Stimulated activated naive B cell treated with anti-CD40 and anti-IgM and Interleukin-4, amounts not matched to agents 10 μg/mL and 1 μg/mL and 100 μg/mL, for 72 hours (primary cell): ENCODE data around the gene B3GAT3.

Experiments used
- ATAC-seq, 2 donors: fragments of 150-1000 bp; cut with Tn5 transposase; replicated peaks; 2 replicates each; pipeline ENCODE4 v1.10.0; 2021; ENCODE audit warnings: moderate library complexity in 1 of 2
- DNase-seq: peaks from one replicate; pipeline ENCODE4 v3.0.0; 2021
- H3K27ac Mint-ChIP-seq: one replicate; pipeline ENCODE4 v1.8.0; 2022; ENCODE audit warnings: mild to moderate bottlenecking, mixed read lengths
- H3K27me3 Mint-ChIP-seq, 2 donors: one replicate each; pipeline ENCODE4 v1.8.0; 2022; ENCODE audit warnings: mixed read lengths in 2 of 2
- H3K36me3 Mint-ChIP-seq, 2 donors: one replicate each; pipeline ENCODE4 v1.8.0; 2022; ENCODE audit warnings: mixed read lengths in 2 of 2, mild to moderate bottlenecking in 1 of 2
- H3K4me1 Mint-ChIP-seq, 2 donors: one replicate each; pipeline ENCODE4 v1.8.0; 2022; ENCODE audit warnings: mixed read lengths in 2 of 2, mild to moderate bottlenecking in 1 of 2
- H3K4me3 Mint-ChIP-seq, 2 donors: one replicate each; pipeline ENCODE4 v1.8.0; 2022; ENCODE audit warnings: mild to moderate bottlenecking in 2 of 2, mixed read lengths in 2 of 2, moderate library complexity in 1 of 2
- H3K9me3 Mint-ChIP-seq, 2 donors: one replicate each; pipeline ENCODE4 v1.8.0; 2022; ENCODE audit warnings: mixed read lengths in 2 of 2, mild to moderate bottlenecking in 1 of 2

The B3GAT3 gene

DNA sequence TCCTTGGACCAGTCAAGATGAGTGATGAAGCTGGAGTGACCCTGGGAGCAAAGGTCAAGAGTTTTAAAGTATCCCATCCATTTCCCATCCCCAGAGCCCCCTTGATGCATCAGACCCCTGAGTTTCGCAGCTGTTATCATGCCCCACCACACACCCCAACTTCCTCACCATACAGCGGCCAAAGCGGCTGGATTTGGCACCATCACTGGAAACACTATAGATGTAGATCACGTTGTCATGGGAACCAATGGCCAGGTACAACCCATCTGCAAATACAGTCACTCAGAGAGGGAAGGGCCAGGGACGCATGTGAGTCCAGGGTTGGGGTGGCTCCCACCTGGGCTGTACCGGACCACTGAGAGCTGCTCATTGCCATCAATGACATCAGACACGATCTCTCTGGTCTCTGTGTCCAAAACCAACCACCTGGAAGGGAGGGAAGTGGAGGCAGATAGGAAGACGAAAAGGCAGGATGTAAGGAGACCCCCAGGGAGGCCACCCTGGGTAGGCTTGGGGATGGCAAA lies 17.9 kb downstream of the B3GAT3 start:
- H3K4me1 Mint-ChIP-seq, result peaks cover 39 to 58% of the 10 kb centered on the region in 2 donors
- DNase-seq (no peak), ATAC-seq (no peak)
- peak overlapping the region in 1 of 2 donors; percentile 60 for H3K4me3 Mint-ChIP-seq
- peaks cover 2 to 3% of the 10 kb centered on the region in 2 donors for H3K9me3 Mint-ChIP-seq
- H3K27ac Mint-ChIP-seq, result no peak overlapping the region
- no peaks in the 10 kb centered on the region for H3K27me3 Mint-ChIP-seq
- H3K36me3 Mint-ChIP-seq, result peaks cover 68 to 75% of the 10 kb centered on the region in 2 donors

DNA sequence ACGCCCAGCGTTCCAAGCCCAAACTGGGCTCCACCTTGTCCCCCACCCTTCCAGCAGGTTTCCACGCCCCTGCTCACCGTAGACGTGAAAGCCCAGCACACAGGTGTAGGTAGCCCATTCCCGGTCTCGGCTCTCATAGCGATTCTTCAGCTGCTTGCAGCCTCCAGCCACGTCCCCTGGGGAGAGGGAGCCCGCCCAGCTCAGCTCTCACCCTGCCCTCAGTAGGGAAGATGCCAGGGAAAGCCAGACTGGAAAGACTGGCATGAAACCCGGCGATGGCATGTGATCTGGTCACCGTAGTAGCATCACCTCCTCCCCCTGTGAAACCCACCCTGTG lies 18.7 kb downstream of the B3GAT3 start:
- H3K9me3 Mint-ChIP-seq, result peaks cover 2 to 3% of the 10 kb centered on the region in 2 donors
- no peak for ATAC-seq
- peaks cover 71 to 78% of the 10 kb centered on the region in 2 donors for H3K36me3 Mint-ChIP-seq
- H3K27ac Mint-ChIP-seq, result peak overlapping the region; percentile 39
- H3K27me3 Mint-ChIP-seq, result no peaks in the 10 kb centered on the region
- H3K4me1 Mint-ChIP-seq, result peaks cover 42 to 59% of the 10 kb centered on the region in 2 donors
- DNase-seq, result no peak
- peak overlapping the region; percentile 26 to 60 for H3K4me3 Mint-ChIP-seq

DNA sequence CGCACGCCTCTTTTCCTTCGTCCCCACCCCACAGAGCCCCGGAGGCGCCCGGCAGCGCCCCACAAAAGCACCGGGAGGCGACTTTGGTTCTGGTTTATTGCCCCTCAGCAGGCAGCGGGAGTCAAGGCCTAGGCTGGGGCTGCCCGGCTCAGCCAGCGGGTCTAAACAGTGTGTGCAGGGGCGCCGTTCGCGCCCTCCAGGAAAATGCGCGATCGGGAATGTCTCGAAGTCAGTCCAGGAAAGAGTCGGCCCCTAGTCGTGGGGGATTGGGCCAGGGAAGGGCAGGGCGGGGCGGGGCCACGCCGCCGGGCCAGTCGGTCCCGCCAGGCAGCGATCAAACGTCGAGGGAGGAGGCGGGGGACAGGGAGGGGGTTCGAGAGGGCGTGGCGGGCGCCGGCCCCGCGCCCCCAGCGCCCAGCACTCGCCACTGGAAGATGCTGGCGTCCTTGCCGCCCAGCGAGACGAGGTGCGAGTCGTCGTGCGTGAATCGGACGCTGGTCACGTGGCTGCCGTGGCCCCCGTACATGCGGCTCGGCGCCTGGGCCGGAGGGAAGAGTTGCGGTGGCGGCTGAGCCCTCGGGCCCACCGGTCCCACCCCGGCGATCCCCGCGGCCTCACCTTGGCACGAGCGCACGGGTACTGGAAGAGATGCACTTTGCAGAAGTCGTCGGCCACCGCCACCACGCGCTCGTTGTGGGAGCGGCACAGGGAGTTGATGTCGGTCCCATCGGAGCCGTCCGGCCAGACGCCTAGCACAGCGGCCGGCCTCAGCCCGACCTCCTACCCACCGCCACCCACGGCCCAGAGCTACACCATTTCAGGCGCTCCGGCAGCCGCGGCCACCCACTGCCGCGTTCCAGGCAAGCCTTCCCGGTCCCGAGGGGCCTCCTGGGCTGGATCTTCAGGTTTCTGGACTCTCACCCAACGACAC lies 19.4 kb downstream of the B3GAT3 start:
- Mint-ChIP-seq H3K27ac (peak overlapping the region; percentile 96), H3K36me3 (peaks cover 70 to 78% of the 10 kb centered on the region in 2 donors), H3K4me3 (peak overlapping the region; percentile 90 to 93), H3K9me3 (peaks cover 2 to 3% of the 10 kb centered on the region in 2 donors), H3K4me1 (peaks cover 44 to 59% of the 10 kb centered on the region in 2 donors), H3K27me3 (no peaks in the 10 kb centered on the region)
- ATAC-seq (no peak), DNase-seq (peak; percentile 23)

DNA sequence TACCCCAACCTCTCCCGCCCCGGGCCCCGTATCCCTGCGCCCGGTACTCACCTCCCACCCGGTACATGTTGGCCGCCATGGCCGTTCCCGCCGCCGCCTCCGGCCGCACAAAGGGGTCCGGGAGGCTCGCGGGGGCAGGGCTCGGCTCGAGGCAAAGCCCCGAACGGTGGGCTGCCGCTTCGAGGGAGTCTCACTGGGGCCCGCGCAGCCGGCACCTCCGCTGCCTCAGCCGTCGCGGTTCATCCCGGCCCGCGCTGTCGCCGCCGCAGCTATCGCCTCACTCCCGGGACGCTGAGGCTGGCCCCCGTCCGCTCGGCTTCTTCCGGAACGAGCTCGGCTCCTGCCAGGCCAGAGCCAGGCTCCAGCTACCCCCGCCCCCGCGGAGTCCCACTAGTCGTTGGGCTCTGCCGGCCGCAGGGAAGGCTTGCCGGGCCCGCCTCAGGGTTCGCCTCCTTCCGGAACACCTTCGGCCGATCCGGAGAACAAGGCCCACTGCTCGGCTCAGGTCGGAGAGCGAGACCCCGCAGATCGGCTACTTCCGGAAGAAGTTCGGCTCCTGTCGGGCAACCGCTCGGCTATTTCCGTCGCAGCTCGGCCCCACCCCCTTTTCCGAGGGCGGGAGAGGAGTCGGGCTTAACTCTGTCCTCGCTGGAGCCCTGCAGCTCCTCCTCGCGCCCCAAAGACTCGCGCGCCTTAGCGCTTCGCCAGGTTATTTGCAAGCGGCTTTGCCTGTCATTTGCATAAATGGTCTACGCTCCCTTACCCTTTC lies 20.2 kb downstream of the B3GAT3 start, which contains the start of gene MTA2:
Gene MTA2, minus strand, starts transcription at position 494 of the 769 bp plus-strand sequence. Its CDS starts 415 bp downstream, at position 79.
- DNase-seq (peak; percentile 100), ATAC-seq (peak; percentile 84 to 87)
- Mint-ChIP-seq H3K27ac (peak within 1 kb of the TSS; percentile 96), H3K4me3 (peak within 1 kb of the TSS; percentile 90 to 93), H3K4me1 (peaks cover 46 to 63% of the 10 kb centered on the region in 2 donors), H3K36me3 (peaks cover 73 to 79% of the 10 kb centered on the region in 2 donors), H3K9me3 (peaks cover 2 to 3% of the 10 kb centered on the region in 2 donors), H3K27me3 (no peaks in the 10 kb centered on the region)

DNA sequence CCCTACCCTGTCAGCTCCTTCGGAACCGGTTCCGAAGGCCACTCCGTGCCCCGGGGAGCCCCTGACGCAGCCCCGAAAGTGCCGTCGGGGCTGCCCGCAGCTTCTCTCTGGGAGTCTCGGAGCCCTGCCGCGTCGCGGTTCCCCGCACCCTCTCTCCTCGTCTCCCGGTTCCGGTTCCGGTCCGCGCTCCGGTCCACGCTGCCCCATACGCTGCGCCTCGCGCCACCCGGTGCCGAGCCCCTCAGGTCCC lies 20.7 kb downstream of the B3GAT3 start:
- Mint-ChIP-seq H3K4me1 (peaks cover 46 to 63% of the 10 kb centered on the region in 2 donors), H3K9me3 (peaks cover 2 to 3% of the 10 kb centered on the region in 2 donors)

DNA sequence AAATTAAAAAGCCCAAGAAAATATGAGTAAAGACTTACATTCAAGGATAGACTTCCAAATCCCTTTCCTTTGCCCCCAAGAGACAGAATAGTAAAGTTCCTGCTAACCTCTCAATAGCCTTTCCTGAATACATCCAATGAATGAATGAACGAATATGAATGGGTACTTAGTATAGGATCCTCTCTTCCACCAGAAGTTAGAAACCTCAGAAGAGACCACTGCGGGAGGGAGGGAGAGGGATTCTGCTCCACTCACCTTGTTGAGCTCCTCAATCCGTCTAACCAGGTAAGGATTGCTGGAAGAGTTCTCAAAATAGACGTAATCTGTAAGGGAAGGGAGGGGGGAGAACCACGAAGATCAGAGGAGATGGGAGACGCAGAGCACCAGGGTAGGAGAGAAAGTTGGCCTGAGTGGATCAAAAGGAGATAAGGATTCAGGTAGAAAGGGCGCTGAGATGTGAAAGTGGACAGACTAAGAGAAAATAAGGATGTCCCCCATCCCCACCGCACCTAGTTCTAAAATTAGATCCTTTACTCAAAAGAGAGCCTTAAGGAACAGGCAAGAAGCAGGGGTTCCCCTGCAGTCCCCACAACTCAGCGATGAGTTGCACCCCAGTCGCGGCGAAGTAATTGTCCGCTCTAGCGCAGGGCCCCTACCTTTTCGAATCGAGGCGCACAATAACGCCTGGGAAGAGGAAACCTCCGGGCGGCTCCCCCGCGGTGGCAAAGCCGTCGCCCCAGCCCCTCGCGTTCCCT lies 21.2 kb downstream of the B3GAT3 start:
- ATAC-seq, result no peak
- H3K4me3 Mint-ChIP-seq, result peak overlapping the region; percentile 90 to 93

More for the DNA sequence above, 20.7 kb downstream of the B3GAT3 start:
- DNase-seq (peak; percentile 52), ATAC-seq (peak; percentile 18 to 19)
- Mint-ChIP-seq H3K27ac (peak overlapping the region; percentile 96), H3K4me3 (peak overlapping the region; percentile 90 to 93), H3K27me3 (no peaks in the 10 kb centered on the region), H3K36me3 (peaks cover 72 to 77% of the 10 kb centered on the region in 2 donors)

DNA sequence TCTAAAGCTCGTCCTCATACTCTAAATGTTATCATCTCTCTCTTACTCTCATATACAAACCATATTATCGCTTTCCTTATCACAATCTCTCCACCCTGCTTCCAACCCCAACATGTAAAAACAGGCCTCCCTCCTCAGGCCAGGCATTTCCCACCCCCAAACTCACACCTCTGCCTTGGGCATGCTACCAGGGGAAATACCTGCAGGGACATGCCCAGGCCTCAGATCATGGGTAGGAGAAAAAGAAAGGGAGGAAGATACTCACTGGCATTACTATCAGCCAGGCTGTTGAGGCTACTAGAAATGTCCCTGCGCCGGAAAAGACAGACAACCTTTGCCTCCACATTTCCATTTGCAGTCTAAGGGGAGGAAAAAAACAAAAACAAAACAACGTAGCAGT lies 21.9 kb downstream of the B3GAT3 start:
- Mint-ChIP-seq H3K9me3 (peaks cover 2 to 3% of the 10 kb centered on the region in 2 donors), H3K27me3 (no peaks in the 10 kb centered on the region), H3K27ac (peak overlapping the region; percentile 96), H3K36me3 (peaks cover 71 to 74% of the 10 kb centered on the region in 2 donors), H3K4me3 (peak overlapping the region; percentile 90 to 93), H3K4me1 (peaks cover 41 to 65% of the 10 kb centered on the region in 2 donors)
- DNase-seq (no peak), ATAC-seq (no peak)

More for the DNA sequence above, 21.2 kb downstream of the B3GAT3 start:
- DNase-seq, result no peak
- H3K27me3 Mint-ChIP-seq, result no peaks in the 10 kb centered on the region
- H3K9me3 Mint-ChIP-seq, result peaks cover 2 to 3% of the 10 kb centered on the region in 2 donors
- H3K4me1 Mint-ChIP-seq, result peaks cover 46 to 66% of the 10 kb centered on the region in 2 donors
- H3K27ac Mint-ChIP-seq, result peak overlapping the region; percentile 96
- H3K36me3 Mint-ChIP-seq, result peaks cover 72 to 76% of the 10 kb centered on the region in 2 donors

DNA sequence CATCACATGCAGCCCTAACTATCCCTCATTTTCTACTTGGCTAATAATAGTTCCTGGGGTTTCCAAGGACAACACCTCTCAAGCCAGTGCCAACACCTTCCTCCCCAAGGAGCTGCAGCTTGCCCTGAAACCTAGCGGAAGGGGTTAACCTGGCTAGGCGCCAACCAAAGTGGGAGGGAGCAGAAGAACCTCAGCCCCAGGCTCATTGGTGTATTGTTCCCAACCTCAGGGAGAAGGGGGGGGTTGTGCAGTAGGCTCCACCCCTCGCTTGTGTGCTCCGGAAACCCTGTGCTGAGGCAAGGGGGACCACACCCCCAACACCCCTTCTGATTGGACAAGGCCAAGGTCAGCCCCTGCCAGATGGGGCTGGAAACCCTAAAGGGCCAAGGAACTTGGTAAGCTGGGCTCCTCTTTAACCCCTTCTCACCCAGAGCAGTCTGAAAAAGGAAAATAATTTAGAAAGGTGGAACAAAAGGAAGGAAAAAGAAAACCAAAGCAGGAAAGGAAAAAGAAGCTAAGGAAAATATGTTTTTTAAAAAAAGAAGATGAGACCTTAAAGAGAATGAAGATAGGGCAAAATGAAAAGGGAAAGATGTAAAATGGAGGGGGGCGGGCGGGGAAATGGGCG lies 22.6 kb downstream of the B3GAT3 start:
- Mint-ChIP-seq H3K4me1 (peaks cover 42 to 71% of the 10 kb centered on the region in 2 donors), H3K27ac (peak overlapping the region; percentile 94), H3K9me3 (peaks cover 2 to 3% of the 10 kb centered on the region in 2 donors), H3K4me3 (peak overlapping the region; percentile 90 to 93), H3K27me3 (no peaks in the 10 kb centered on the region), H3K36me3 (peaks cover 74% of the 10 kb centered on the region in 2 donors)
- DNase-seq (peak; percentile 90), ATAC-seq (peak; percentile 66 to 75)

DNA sequence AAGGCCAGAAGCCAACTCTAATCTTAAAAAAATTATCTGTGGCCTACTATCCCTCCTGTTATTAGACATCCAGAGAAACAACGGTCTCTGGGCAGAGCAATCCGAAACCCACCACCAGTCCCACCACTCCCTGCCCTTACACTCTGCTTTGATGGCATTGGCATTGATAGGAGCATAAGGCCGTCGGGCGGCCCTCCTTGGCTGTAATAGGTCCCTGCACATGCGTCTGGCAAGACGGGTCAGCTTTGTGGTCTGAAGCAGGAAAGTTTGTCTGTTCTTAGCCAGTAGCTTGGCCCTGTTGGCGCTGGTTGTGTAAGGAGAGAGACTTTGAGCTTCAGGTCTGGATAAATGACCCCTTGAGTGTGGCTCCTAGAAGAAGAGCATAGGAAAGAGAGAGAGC lies 26.7 kb downstream of the B3GAT3 start:
- Mint-ChIP-seq H3K36me3 (peaks cover 66 to 71% of the 10 kb centered on the region in 2 donors), H3K9me3 (peaks cover 2 to 3% of the 10 kb centered on the region in 2 donors), H3K4me3 (no peak overlapping the region), H3K27me3 (no peaks in the 10 kb centered on the region), H3K27ac (peak overlapping the region; percentile 5), H3K4me1 (peaks cover 48 to 76% of the 10 kb centered on the region in 2 donors)
- DNase-seq, result no peak
- ATAC-seq, result no peak

DNA sequence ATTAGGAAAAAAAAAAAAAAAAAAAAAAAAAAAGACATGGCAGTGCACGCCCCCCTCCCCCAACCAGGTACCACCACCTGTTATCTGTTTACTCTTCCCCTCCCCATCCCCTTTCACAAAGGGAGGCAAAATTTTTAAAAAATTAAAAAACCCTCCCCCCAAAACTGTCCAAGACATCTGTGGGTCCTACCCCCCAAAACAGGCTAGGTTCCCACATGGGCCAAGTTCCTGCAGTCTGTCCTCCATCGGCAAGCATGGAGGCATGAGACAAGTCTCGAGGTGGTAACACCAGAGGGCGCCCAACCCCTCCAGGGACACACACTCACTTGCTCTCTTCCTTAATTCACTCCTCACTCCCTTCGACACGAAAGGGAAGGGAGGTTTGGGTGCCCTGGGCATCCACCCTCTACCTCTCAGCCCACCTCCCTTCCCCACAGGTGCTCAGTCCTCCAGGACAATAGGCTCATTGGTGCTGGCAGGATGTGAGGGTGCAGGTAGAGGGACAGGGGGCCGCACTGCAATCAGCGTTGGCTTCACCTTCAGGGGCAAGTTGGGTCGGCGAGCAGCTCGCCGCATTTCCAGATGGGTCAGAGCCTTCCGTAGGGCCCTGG lies 28.2 kb downstream of the B3GAT3 start:
- peak overlapping the region; percentile 90 for H3K27ac Mint-ChIP-seq
- no peaks in the 10 kb centered on the region for H3K9me3 Mint-ChIP-seq
- H3K4me1 Mint-ChIP-seq, result peaks cover 33 to 62% of the 10 kb centered on the region in 2 donors
- H3K36me3 Mint-ChIP-seq, result peaks cover 51 to 60% of the 10 kb centered on the region in 2 donors
- no peak for DNase-seq
- H3K27me3 Mint-ChIP-seq, result no peaks in the 10 kb centered on the region
- H3K4me3 Mint-ChIP-seq, result peak overlapping the region; percentile 41 to 69
- ATAC-seq, result no peak

DNA sequence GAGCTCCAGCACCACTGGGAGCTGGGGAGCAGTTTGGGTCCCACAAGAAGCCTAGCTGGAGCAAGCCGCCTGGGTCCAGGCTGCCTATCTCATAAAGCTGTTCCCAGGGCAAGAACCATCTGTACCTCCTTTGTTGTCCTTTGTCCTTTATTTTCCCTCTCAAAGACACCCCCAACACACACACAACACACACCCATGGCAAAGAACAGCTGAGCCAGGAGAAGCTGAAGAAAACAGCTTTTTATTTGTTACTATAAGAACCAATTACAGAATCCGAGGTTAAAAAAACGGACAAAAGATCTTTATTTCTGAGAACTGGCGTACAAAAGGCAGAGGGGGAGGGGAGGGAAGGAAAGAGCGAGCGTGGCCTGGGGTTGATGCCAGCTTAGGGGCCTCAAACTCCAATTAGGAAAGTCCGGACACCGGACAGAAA lies 28.8 kb downstream of the B3GAT3 start:
- no peak for DNase-seq
- Mint-ChIP-seq H3K9me3 (no peaks in the 10 kb centered on the region), H3K4me3 (no peak overlapping the region), H3K27ac (peak overlapping the region; percentile 99), H3K4me1 (peaks cover 29 to 57% of the 10 kb centered on the region in 2 donors), H3K36me3 (peaks cover 46 to 55% of the 10 kb centered on the region in 2 donors), H3K27me3 (no peaks in the 10 kb centered on the region)
- ATAC-seq, result no peak

DNA sequence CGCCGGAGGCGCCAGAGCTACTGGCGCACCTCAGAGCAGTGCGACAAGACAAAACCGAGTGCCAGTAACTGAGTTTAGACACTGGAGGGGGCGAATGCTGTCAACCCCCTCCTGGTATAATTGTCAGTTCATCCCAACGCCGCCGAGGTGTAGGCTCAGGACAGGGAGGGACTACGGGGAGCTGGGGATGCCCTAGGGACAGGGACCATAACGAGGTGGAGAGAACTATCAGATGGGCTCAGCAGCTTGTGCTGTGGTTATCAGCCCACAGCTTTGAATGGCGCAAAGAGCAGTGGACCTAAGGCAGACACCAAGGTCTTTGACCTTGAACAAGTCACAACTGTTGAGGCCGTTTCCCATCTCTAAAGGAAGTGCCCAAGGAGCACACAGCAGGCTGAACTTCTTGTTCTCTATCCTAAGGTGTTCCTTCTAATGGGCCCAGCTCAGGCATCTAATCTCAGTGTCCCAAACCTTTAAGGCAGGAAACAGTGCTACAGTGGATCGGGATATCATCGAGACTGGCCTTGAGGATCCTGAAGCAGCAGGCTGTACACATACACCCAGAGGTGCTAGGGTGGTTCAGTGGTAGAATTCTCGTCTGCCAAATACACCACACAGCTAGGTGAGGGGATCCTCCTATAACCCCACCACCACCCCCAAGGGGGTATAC lies 29.5 kb downstream of the B3GAT3 start:
- ATAC-seq (peak; percentile 6 to 8), DNase-seq (no peak)
- Mint-ChIP-seq H3K4me3 (peak overlapping the region; percentile 92 to 97), H3K27ac (peak overlapping the region; percentile 99), H3K36me3 (peaks cover 41 to 48% of the 10 kb centered on the region in 2 donors), H3K9me3 (no peaks in the 10 kb centered on the region), H3K4me1 (peaks cover 23 to 49% of the 10 kb centered on the region in 2 donors), H3K27me3 (no peaks in the 10 kb centered on the region)
